Measurements from ENCODE around the gene PRDM16. TPM values are rescaled to one million over a fixed set of nuclear protein-coding genes. Genes with fewer than 3 reads are reported as not detected.
"Not testable (repeated sequence)": the region's sequence is repeated elsewhere in the genome, so short reads cannot be mapped to it uniquely, and the experiment has no call there.

The PRDM16 gene
- total RNA-seq, 1 experiment from 2014 or later = 0.09 TPM

DNA sequence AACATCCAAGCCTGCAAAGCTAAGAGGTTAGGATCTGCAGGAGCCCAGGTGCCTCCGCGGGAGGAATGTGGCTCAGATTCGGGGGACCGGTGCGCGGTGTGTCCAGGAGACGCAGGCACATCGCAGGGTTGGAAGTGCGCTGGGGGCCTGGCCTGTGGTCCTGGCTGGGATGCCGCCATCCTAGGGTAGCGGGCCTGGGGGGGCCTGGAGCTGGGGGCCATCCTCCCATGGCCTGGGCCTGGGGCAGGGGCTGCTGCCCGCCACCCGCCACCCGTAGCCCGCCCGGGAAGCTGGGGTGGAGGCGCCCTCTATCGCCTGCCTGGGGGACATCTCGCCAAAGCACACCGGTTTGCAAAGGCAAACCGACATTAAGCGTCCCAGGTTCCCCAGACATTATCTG is 214.8 kb downstream of the PRDM16 start:
- Mint-ChIP-seq H3K27me3 (ENCODE audit: unreplicated experiment) (peaks cover 42% of the 10 kb centered on the region), H3K4me3 (ENCODE audit: low read depth, unreplicated experiment) (no peak overlapping the region), H3K9me3 (ENCODE audit: low read depth, unreplicated experiment) (no peaks in the 10 kb centered on the region), H3K27ac (ENCODE audit: unreplicated experiment) (no peak overlapping the region), H3K36me3 (ENCODE audit: insufficient read depth, unreplicated experiment) (no peaks in the 10 kb centered on the region), H3K4me1 (ENCODE audit: low read depth, unreplicated experiment) (no peaks in the 10 kb centered on the region)
- CTCF ChIA-PET = no interaction called here
- intact Hi-C loops (cut with micrococcal nuclease; ENCODE audit: unreplicated experiment) = no loop called here
- DNase-seq = peak; percentile 39
- BruUV-seq (replicated peaks) = no TSS peak
- TF ChIP-seq, protein P1, sequence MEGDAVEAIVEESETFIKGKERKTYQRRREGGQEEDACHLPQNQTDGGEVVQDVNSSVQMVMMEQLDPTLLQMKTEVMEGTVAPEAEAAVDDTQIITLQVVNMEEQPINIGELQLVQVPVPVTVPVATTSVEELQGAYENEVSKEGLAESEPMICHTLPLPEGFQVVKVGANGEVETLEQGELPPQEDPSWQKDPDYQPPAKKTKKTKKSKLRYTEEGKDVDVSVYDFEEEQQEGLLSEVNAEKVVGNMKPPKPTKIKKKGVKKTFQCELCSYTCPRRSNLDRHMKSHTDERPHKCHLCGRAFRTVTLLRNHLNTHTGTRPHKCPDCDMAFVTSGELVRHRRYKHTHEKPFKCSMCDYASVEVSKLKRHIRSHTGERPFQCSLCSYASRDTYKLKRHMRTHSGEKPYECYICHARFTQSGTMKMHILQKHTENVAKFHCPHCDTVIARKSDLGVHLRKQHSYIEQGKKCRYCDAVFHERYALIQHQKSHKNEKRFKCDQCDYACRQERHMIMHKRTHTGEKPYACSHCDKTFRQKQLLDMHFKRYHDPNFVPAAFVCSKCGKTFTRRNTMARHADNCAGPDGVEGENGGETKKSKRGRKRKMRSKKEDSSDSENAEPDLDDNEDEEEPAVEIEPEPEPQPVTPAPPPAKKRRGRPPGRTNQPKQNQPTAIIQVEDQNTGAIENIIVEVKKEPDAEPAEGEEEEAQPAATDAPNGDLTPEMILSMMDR (IDR thresholded peaks at IDR 0.05; ENCODE audit: unreplicated experiment) = peak; percentile 35

DNA sequence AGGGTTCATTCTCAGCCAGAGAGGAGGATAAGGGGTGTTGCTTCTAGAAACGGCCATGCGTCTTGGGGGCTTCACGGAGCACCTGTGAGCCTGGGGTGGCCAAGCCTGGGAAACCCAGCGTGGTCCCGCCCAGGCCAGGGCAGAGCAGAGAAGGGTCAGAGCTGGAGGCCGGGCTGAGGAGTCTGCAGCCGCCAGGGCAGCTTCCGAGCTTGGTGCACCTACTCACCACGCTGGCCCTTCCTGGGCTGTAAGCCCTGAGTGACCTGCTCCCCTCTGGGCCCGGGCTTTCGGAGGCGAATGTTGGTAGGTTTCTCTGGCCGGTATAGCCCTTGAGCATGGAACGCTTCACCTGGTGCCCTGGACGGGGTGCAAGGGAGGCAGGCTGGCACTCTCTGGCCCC is 215.7 kb downstream of the PRDM16 start:
- no peaks in the 10 kb centered on the region for H3K9me3 Mint-ChIP-seq (ENCODE audit: low read depth, unreplicated experiment)
- no TSS peak for BruUV-seq (replicated peaks)
- H3K27me3 Mint-ChIP-seq (ENCODE audit: unreplicated experiment) = peaks cover 42% of the 10 kb centered on the region
- intact Hi-C loops (cut with micrococcal nuclease; ENCODE audit: unreplicated experiment) = no loop called here
- no peaks in the 10 kb centered on the region for H3K4me1 Mint-ChIP-seq (ENCODE audit: low read depth, unreplicated experiment)
- no peak for DNase-seq
- CTCF ChIA-PET = no interaction called here
- H3K27ac Mint-ChIP-seq (ENCODE audit: unreplicated experiment) = no peak overlapping the region
- TF ChIP-seq, protein P1 (IDR thresholded peaks at IDR 0.05; ENCODE audit: unreplicated experiment) = no peak
- no peak overlapping the region for H3K4me3 Mint-ChIP-seq (ENCODE audit: low read depth, unreplicated experiment)
- no peaks in the 10 kb centered on the region for H3K36me3 Mint-ChIP-seq (ENCODE audit: insufficient read depth, unreplicated experiment)

DNA sequence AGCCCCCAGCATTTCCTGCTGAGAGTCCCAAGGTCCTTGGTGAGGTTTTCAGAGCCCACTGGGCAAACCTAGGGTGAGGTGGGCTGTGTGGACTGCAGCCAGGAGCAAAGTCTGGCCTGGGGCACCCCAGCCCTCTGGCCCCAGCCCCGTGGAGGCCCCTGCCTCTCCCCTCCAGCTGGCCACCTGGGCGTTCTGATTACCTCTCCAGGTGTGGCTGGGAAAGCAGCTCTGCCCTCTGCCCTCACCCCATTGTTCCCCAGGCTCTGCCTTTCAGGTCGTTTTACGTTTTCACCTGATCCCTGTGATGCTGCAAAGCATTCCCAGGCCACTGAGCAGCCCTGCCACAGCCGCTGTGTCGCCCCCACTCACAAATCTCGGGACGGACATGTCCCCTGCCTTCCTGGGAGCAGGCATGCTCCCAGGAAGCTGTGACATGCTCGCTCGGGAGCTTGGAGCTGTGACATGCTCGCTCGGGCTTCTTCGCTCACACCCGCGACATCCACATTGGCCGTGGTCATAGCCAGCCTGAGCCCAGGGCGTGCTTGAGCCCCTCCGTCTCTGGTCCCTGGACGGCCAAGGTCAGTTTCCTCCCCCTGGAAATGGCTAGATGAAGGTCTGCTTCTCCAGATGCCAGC is 216.2 kb downstream of the PRDM16 start:
- intact Hi-C loops (cut with micrococcal nuclease; ENCODE audit: unreplicated experiment) = no loop called here
- no peaks in the 10 kb centered on the region for H3K9me3 Mint-ChIP-seq (ENCODE audit: low read depth, unreplicated experiment)
- CTCF ChIA-PET = no interaction called here

DNA sequence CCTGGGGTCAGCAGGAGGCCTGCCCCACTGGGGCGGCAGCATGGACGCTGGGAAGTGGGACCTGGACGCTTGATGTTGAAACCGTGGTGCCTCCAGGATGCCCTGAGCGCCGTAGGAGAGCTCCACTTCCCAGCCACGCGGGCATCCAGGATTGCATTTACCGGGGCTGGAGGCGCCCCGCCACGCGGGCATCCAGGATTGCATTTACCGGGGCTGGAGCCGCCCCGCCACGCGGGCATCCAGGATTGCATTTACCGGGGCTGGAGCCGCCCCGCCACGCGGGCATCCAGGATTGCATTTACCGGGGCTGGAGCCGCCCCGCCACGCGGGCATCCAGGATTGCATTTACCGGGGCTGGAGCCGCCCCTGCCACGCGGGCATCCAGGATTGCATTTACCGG is 218.1 kb downstream of the PRDM16 start:
- DNase-seq; H3K4me1 Mint-ChIP-seq (ENCODE audit: low read depth, unreplicated experiment); H3K27ac Mint-ChIP-seq (ENCODE audit: unreplicated experiment); CTCF ChIA-PET; H3K36me3 Mint-ChIP-seq (ENCODE audit: insufficient read depth, unreplicated experiment); BruUV-seq (replicated peaks); H3K4me3 Mint-ChIP-seq (ENCODE audit: low read depth, unreplicated experiment); H3K9me3 Mint-ChIP-seq (ENCODE audit: low read depth, unreplicated experiment); intact Hi-C loops (cut with micrococcal nuclease; ENCODE audit: unreplicated experiment): not testable (repeated sequence)
- H3K27me3 Mint-ChIP-seq (ENCODE audit: unreplicated experiment) = peaks cover 26% of the 10 kb centered on the region

More for the DNA sequence above, 216.2 kb downstream of the PRDM16 start:
- H3K27me3 Mint-ChIP-seq (ENCODE audit: unreplicated experiment) = peaks cover 42% of the 10 kb centered on the region
- no peak for DNase-seq
- no peaks in the 10 kb centered on the region for H3K36me3 Mint-ChIP-seq (ENCODE audit: insufficient read depth, unreplicated experiment)
- no peak overlapping the region for H3K27ac Mint-ChIP-seq (ENCODE audit: unreplicated experiment)
- TF ChIP-seq, protein P1 (IDR thresholded peaks at IDR 0.05; ENCODE audit: unreplicated experiment) = no peak
- BruUV-seq (replicated peaks) = no TSS peak
- no peak overlapping the region for H3K4me3 Mint-ChIP-seq (ENCODE audit: low read depth, unreplicated experiment)
- no peaks in the 10 kb centered on the region for H3K4me1 Mint-ChIP-seq (ENCODE audit: low read depth, unreplicated experiment)

DNA sequence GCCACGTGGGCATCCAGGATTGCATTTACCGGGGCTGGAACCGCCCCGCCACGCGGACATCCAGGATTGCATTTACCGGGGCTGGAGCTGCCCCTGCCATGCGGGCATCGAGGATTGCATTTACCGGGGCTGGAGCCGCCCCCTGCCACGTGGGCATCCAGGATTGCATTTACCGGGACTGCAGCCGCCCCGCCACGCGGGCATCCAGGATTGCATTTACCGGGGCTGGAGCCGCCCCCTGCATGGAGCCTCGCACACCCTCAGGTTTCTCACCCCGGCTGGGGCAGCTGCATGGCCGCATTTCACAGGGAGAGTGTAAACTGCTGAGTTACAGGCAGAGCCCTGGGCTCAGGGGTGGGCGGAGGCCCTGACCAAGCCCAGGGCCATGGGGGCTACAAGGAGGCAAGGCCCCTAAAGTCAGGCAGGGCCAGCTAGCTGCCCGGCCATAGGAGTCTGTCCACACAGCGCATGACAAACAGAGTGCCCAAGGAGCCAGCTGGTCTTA is 218.7 kb downstream of the PRDM16 start:
- peaks cover 4% of the 10 kb centered on the region for H3K4me1 Mint-ChIP-seq (ENCODE audit: low read depth, unreplicated experiment)
- intact Hi-C loops (cut with micrococcal nuclease; ENCODE audit: unreplicated experiment) = no loop called here

More for the DNA sequence above, 218.7 kb downstream of the PRDM16 start:
- Mint-ChIP-seq H3K4me3 (ENCODE audit: low read depth, unreplicated experiment) (no peak overlapping the region), H3K9me3 (ENCODE audit: low read depth, unreplicated experiment) (no peaks in the 10 kb centered on the region), H3K27me3 (ENCODE audit: unreplicated experiment) (peaks cover 21% of the 10 kb centered on the region), H3K27ac (ENCODE audit: unreplicated experiment) (no peak overlapping the region), H3K36me3 (ENCODE audit: insufficient read depth, unreplicated experiment) (no peaks in the 10 kb centered on the region)
- DNase-seq = no peak
- CTCF ChIA-PET = no interaction called here
- BruUV-seq (replicated peaks) = no TSS peak
- TF ChIP-seq, protein P1 (IDR thresholded peaks at IDR 0.05; ENCODE audit: unreplicated experiment) = no peak
